Measurements from ENCODE around the gene IRX1. TPM values are rescaled to one million over a fixed set of nuclear protein-coding genes. Genes with fewer than 3 reads are reported as not detected.

IRX1 gene
- total RNA-seq, 2 experiments from 2014 or later, result not detected

- H3K27me3 Mint-ChIP-seq, result peaks cover 75% of the 10 kb centered on the region
- peaks cover 2% of the 10 kb centered on the region for H3K9me3 Mint-ChIP-seq
- peak; percentile 20 for ATAC-seq
- peaks cover 5% of the 10 kb centered on the region for H3K36me3 Mint-ChIP-seq (ENCODE audit: low read depth)
- ChIA-PET CTCF (no interaction called here), POLR2A (no interaction called here)
- intact Hi-C loops (cut with micrococcal nuclease), result loop anchor here (5.0 kb wide), 1 partner anchor 853 kb away; no protein-coding TSS in a partner anchor
- H3K4me3 Mint-ChIP-seq, result no peak overlapping the region
- no peak for DNase-seq
- TF ChIP-seq CTCF (IDR thresholded peaks at IDR 0.05), result no peak
- H3K4me1 Mint-ChIP-seq (ENCODE audit: low read depth), result peaks cover 9% of the 10 kb centered on the region
- no peak overlapping the region for H3K27ac Mint-ChIP-seq
Measured at GRCh38 chr5:3600106-3601060, 4.8 kb downstream of the IRX1 start.

GRCh38 chr5:3601061-3601710 lies 5.6 kb downstream of the IRX1 start:
- intact Hi-C loops (cut with micrococcal nuclease), result loop anchor here (5.0 kb wide), 1 partner anchor 854 kb away; no protein-coding TSS in a partner anchor

GRCh38 chr5:3601911-3602782 lies 6.5 kb downstream of the IRX1 start:
- no peak for DNase-seq
- Mint-ChIP-seq H3K27ac (no peak overlapping the region), H3K4me1 (ENCODE audit: low read depth) (peaks cover 6% of the 10 kb centered on the region), H3K27me3 (peaks cover 72% of the 10 kb centered on the region), H3K4me3 (no peak overlapping the region), H3K36me3 (ENCODE audit: low read depth) (peaks cover 1% of the 10 kb centered on the region), H3K9me3 (peaks cover 2% of the 10 kb centered on the region)
- ChIA-PET CTCF (no interaction called here), POLR2A (no interaction called here)
- intact Hi-C loops (cut with micrococcal nuclease), result loop anchor here (5.0 kb wide), 1 partner anchor 855 kb away; no protein-coding TSS in a partner anchor
- no peak for ATAC-seq
- TF ChIP-seq CTCF (IDR thresholded peaks at IDR 0.05), result no peak

More at GRCh38 chr5:3601061-3601710, 5.6 kb downstream of the IRX1 start:
- H3K27ac Mint-ChIP-seq, result no peak overlapping the region
- ChIA-PET CTCF (no interaction called here), POLR2A (no interaction called here)
- TF ChIP-seq CTCF (IDR thresholded peaks at IDR 0.05), result no peak
- no peak overlapping the region for H3K4me3 Mint-ChIP-seq
- peaks cover 74% of the 10 kb centered on the region for H3K27me3 Mint-ChIP-seq
- H3K9me3 Mint-ChIP-seq, result peaks cover 2% of the 10 kb centered on the region
- H3K4me1 Mint-ChIP-seq (ENCODE audit: low read depth), result peaks cover 9% of the 10 kb centered on the region
- DNase-seq (no peak), ATAC-seq (no peak)
- H3K36me3 Mint-ChIP-seq (ENCODE audit: low read depth), result peaks cover 5% of the 10 kb centered on the region

GRCh38 chr5:3602785-3603502 lies 7.3 kb downstream of the IRX1 start:
- H3K36me3 Mint-ChIP-seq (ENCODE audit: low read depth), result peaks cover 1% of the 10 kb centered on the region
- CTCF ChIA-PET, result no interaction called here
- peaks cover 6% of the 10 kb centered on the region for H3K4me1 Mint-ChIP-seq (ENCODE audit: low read depth)
- POLR2A ChIA-PET, result no interaction called here
- ATAC-seq (peak; percentile 42), DNase-seq (peak; percentile 33)
- peaks cover 67% of the 10 kb centered on the region for H3K27me3 Mint-ChIP-seq
- H3K27ac Mint-ChIP-seq, result no peak overlapping the region
- H3K9me3 Mint-ChIP-seq, result peaks cover 2% of the 10 kb centered on the region
- no peak overlapping the region for H3K4me3 Mint-ChIP-seq
- intact Hi-C loops (cut with micrococcal nuclease), result loop anchor here (5.0 kb wide), 1 partner anchor 856 kb away; no protein-coding TSS in a partner anchor
- TF ChIP-seq CTCF (IDR thresholded peaks at IDR 0.05), result peak; percentile 55
